GM13977 (cell line): ENCODE data around the gene RPS19BP1.
"Not testable (repeated sequence)": the region's sequence is repeated elsewhere in the genome, so short reads cannot be mapped to it uniquely, and the experiment has no call there.

Experiments used
- DNase-seq: peaks from one replicate; pipeline ENCODE4 v3.0.0; 2012; ENCODE audit warnings: low spot score
- in situ Hi-C: fragments of 300-500 bp; cut with MboI; formaldehyde crosslinking; loops from one replicate; pipeline ENCODE4 v1.12.0; 2022; ENCODE audit warnings: low sequenced_read_pairs, low pct_unique_long_range_greater_than_20kb, mixed read lengths, inconsistent platforms; ENCODE audit not compliant: unreplicated experiment
- TF ChIP-seq, protein P1 (sequence below): IDR thresholded peaks from 2 replicates; pipeline ENCODE4 v1.5.1; 2012; ENCODE audit warnings: mild to moderate bottlenecking, control low read depth; ENCODE audit not compliant: insufficient read depth; ENCODE audit errors: extremely low read depth, missing control alignments

Gene RPS19BP1

DNA sequence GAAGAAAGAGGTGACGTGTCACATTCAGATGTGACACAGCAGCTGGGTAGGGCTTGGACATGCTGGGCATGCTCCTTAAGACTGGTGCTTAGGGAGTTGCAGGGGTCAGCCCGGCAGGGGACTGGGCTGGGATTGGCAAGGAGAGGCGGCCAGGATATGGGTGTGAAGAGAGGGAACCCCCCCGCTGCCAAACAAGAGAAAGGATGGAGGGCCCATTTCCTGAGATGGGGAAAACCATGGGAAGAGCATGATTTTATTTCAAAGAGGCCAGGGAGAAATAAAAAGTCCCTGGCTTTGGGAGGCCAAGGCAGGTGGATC, 6.9 kb downstream of the RPS19BP1 start:
- no peak for DNase-seq
- TF ChIP-seq, protein P1, sequence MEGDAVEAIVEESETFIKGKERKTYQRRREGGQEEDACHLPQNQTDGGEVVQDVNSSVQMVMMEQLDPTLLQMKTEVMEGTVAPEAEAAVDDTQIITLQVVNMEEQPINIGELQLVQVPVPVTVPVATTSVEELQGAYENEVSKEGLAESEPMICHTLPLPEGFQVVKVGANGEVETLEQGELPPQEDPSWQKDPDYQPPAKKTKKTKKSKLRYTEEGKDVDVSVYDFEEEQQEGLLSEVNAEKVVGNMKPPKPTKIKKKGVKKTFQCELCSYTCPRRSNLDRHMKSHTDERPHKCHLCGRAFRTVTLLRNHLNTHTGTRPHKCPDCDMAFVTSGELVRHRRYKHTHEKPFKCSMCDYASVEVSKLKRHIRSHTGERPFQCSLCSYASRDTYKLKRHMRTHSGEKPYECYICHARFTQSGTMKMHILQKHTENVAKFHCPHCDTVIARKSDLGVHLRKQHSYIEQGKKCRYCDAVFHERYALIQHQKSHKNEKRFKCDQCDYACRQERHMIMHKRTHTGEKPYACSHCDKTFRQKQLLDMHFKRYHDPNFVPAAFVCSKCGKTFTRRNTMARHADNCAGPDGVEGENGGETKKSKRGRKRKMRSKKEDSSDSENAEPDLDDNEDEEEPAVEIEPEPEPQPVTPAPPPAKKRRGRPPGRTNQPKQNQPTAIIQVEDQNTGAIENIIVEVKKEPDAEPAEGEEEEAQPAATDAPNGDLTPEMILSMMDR, result no peak
- in situ Hi-C loops, result no loop called here

DNA sequence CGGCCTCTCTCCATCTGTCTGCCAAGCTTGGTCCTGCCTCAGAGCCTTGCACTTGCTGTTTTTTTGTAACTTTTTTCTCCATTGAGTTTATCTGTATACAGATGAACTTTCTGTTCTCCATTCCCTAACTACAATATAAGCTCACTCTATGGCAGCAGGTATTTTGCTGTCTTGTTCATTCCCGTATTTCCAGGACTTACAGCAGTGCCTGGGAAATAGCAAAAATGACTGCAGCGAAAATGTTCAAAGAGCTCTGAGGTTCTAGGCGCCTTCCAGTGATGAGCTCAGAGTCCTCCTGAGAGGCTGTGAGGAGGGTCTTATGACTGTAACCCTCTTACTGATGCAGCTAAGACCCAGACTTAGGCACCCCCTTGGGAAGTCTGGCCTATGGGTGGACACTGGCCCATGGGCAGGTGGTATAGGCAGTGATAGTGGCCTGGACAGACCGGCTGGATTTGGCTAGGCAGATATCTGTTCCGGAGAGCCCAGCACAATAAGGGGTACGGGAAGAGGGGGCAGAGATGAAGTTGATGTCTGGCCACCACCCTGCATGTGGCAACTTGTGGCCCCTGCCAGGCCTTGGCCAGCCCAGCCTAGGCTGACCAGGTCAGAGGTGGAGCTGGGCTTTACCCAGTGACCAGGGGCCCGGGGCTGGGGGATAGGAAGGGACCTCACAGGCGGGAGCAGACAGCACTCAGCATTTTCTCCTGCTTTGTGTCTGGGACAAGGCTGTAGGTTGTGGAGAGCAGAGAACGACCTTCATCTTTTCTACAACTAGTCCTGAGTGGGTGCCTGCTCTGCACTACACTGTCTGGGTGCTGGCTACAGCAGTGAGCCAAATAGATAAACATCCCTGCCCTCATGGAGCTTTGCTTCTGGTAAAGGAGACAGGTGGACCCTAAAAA, 7.5 kb downstream of the RPS19BP1 start:
- in situ Hi-C loops, result no loop called here
- DNase-seq, result no peak
- TF ChIP-seq, protein P1, result no peak

DNA sequence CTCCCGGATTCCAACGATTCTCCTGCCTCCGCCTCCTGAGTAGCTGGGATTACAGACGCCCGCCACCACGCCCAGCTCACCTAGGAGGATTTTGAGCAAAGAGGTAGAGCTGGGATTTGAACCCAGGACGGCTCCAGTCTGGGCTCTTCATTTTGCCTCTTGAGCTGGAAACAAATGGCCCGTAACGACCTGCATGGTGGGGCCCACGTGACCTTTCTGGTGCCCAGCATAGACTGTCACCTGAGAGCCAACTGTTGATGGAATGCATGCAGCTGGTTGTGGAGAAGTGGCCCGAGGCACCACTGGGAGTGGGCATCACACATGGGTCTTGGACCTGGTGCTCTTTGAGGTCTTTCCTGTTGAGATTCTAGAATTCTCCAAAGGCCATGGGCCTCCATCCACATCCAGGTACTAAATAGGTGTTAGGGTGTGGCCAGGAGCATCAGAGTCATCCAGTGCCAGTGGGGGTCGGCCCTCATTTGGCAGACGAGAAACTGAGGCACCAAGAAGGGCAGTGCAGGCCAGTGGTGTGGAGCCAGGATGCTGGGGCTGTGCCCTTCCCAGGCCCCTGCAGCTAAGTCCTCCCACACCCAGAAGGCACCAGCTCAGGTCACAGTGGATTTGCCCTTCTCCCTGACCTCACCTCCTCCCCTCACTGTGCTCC, 8.3 kb downstream of the RPS19BP1 start:
- DNase-seq, result no peak
- in situ Hi-C loops, result no loop called here
- TF ChIP-seq, protein P1, result no peak

DNA sequence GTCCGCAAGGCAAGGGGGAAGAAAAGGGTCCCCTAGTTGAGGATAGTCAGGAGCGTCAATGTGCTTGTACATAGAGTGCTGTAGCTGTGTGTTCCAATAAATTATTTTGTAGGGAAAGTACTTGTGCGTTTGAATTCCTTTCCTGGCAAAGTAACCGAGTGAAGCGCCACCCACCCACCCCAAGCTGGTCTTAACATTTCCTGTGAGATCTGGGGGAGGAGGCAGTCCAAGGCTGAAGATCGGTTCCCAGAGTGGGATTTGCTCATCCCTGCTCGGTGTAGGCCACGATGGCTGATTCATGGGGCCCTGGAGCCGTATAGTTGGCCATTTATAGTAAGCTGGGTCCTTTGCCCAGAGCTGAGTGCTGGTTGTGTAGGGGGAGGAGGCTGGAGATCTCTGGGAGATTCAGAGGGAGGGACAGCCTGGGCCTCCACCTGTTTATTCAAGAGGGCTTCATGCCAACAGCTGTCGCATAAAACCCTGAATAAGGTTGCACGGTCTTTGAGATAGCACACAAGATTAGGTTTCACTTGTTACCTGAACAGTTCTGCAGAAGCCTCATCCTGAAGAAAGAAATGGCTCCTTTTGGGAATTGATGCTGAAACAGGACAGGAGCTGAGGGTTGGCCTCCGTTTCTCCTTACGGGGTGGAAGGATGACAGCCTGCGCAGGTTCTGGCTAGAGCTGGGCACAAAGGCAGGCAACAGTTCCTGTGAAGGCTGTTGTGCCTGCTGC, 9.8 kb downstream of the RPS19BP1 start:
- peak; percentile 21 for DNase-seq
- in situ Hi-C loops, result no loop called here
- TF ChIP-seq, protein P1, result no peak

DNA sequence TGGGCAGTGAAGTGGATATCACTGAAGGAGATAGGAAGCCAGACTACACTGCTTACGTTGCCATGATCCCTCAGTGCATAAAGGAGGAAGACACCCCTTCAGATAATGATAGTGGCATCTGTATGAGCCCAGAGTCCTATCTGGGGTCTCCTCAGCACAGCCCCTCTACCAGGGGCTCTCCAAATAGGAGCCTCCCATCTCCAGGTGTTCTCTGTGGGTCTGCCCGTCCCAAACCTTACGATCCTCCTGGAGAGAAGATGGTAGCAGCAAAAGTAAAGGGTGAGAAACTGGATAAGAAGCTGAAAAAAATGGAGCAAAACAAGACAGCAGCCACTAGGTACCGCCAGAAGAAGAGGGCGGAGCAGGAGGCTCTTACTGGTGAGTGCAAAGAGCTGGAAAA, 10.5 kb downstream of the RPS19BP1 start:
- DNase-seq, in situ Hi-C loops: not testable (repeated sequence)

DNA sequence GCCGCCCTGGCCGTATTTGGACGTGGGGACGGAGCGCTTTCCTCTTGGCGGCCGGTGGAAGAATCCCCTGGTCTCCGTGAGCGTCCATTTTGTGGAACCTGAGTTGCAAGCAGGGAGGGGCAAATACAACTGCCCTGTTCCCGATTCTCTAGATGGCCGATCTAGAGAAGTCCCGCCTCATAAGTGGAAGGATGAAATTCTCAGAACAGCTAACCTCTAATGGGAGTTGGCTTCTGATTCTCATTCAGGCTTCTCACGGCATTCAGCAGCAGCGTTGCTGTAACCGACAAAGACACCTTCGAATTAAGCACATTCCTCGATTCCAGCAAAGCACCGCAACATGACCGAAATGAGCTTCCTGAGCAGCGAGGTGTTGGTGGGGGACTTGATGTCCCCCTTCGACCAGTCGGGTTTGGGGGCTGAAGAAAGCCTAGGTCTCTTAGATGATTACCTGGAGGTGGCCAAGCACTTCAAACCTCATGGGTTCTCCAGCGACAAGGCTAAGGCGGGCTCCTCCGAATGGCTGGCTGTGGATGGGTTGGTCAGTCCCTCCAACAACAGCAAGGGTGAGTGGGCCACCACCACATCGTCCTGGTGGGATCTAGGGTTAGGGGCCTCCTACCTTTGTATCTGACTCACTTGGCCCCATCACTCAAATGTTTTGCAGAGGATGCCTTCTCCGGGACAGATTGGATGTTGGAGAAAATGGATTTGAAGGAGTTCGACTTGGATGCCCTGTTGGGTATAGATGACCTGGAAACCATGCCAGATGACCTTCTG, 11.3 kb downstream of the RPS19BP1 start:
- in situ Hi-C loops, DNase-seq: not testable (repeated sequence)
